Measurements from ENCODE around the gene ETV7.

Gene ETV7

DNA sequence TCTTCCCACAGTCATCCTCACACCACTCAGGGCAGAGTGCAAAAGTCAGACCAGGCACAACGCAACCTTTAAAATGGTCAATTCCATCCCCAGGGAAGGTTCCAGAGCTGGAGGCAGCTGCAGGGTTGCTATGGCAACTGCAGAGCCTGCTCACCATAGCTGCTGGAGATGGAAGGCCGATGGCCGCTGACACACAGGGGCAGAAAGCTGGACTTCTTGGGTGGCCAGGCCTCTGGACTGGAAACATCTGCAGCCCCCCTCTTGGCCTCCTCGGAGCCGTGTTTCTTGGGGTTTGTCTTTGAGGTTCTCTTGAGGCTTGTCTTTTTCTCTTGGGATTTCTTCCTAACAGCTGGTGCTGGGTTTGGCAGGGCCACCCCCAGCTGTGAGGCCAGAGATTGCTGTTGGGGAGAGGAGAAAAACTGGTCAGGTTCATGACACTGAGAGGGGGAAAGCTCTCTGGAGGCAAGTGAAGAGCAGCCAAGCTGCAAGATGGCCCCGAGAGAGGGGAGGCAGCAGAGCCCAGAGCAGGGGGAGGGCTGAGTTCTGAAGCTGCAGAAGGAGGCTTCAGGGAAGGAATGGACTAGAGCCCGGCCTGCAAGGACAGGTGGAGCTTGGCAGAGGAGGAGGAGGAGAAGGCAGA is 61.0 kb downstream of the ETV7 start:
- DNase-seq (ENCODE audit: extremely low read depth in 1 of 2, low read depth in 1 of 2), result no peak

DNA sequence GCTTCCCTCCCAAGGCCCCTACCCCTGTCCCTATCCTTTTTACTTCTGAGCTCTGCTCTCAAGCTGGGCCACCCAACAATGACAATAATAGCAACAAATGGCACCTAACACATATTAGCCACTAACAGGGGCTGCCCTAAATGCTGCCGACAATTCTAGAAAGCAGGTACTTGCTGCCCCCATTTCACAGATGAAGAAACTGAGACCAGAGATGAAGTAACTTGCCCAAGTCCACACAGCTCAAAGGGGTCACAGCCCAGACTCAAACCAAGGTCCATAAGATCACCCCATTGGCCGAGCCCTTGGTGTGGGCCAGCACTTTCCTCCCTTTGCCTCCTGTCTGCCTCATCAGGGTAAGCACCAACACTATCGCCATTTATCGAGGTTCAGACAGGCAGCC is 62.8 kb downstream of the ETV7 start:
- no peak for DNase-seq (ENCODE audit: extremely low read depth in 1 of 2, low read depth in 1 of 2)

GRCh38 chr6:36324191-36324590 is 63.3 kb downstream of the ETV7 start:
- DNase-seq (ENCODE audit: extremely low read depth in 1 of 2, low read depth in 1 of 2), result no peak

DNA sequence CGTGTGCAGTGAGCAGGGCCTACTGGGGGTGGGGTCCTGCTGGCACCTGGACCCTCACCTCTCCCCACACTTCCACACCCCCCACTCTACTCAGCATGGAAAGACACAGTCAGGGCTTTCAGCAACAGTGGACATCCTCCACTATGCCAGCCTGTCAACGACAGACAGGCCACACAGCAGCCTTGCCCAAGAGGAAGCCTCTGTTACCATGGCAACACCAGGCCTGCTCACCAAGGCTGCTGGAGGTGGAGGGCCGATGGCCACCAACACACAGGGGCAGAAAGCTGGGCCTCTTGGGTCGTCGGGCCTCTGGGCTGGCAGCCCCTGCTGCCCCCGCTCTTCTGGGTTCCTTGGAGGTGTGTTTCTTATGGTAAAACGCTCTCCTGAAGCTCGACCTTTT is 64.4 kb downstream of the ETV7 start:
- no peak for DNase-seq (ENCODE audit: extremely low read depth in 1 of 2, low read depth in 1 of 2)

- DNase-seq (ENCODE audit: extremely low read depth in 1 of 2, low read depth in 1 of 2), result no peak
These were observed 64.9 kb downstream of the ETV7 start for GRCh38 chr6:36322591-36322990.

- no peak for DNase-seq (ENCODE audit: extremely low read depth in 1 of 2, low read depth in 1 of 2)
These were observed 67.0 kb downstream of the ETV7 start for GRCh38 chr6:36320475-36320874.

GRCh38 chr6:36319821-36320220 is 67.6 kb downstream of the ETV7 start:
- no peak for DNase-seq (ENCODE audit: extremely low read depth in 1 of 2, low read depth in 1 of 2)

- DNase-seq (ENCODE audit: extremely low read depth in 1 of 2, low read depth in 1 of 2), result no peak
These were observed 68.1 kb downstream of the ETV7 start for GRCh38 chr6:36319436-36319762.

DNA sequence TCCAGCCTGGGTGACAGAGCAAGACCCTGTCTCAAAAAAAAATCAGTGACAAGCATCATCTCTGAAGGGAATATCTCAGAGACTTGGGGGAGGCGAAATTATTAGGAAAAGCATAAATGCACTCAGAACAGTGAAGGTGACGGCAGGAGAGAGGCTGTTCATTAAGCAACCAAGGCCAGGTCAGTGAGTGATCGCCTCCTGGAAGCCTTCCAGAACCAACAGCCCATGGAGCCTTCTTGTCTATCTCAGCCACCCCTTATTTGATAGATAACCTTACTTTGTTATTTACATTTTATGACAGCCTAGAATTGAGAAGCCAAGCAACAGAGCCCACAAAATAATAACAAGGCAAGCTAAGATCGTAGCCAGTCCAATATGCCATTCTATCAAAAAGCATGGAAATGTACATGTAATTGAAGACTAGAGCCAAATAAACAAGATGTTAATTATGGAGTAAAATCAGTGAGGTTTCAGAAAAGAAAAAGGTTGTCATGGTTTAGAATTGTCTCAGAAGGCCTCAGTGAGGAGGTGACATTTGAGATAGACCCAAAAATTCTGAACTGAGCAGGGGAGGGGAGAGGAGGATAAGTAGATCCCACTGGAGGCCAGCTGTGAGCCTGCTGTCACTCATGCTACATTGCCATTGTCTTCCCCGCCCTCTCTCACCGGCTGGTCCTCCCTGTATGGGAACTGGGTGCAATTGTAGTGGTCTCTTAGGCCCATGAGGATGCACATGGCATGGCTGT is 68.6 kb downstream of the ETV7 start:
- DNase-seq (ENCODE audit: extremely low read depth in 1 of 2, low read depth in 1 of 2), result no peak

DNA sequence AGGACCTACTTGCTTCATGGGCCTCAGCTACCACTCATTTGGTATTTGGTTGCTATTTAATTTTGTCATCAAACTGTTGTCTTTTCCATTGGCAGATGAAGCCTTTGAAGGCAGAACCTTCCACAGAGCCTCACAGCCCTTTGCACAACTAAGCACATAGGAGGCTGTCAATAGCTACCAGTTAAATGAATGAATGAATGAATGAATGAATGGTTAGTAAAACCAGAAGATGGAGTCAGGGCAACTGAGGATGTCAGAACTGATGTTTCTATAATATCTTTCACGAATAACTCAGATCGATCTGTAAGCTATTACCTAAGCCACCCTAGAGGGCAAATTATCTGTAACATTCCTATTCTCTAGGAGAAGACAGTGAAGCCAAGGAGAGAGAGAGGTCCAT is 69.8 kb downstream of the ETV7 start:
- DNase-seq (ENCODE audit: extremely low read depth in 1 of 2, low read depth in 1 of 2), result no peak
